ENCODE data around the gene ARPP19.

The ARPP19 gene

GRCh38 chr15:52529341-52529924 is 39.4 kb downstream of the ARPP19 start:
- DNase-seq: peak in 1 of 2 experiments; percentile 15
- no peak for TF ChIP-seq GATA1 (IDR thresholded peaks at IDR 0.05; ENCODE audit: low read depth, low read length)
- no peak for TF ChIP-seq POLR2A (IDR thresholded peaks at IDR 0.05; ENCODE audit: low read length)

- DNase-seq: peak; percentile 54 to 65
- TF ChIP-seq GATA1 (IDR thresholded peaks at IDR 0.05; ENCODE audit: low read depth, low read length) (no peak), POLR2A (IDR thresholded peaks at IDR 0.05; ENCODE audit: low read length) (no peak)
Observed at GRCh38 chr15:52528564-52529340, 40.1 kb downstream of the ARPP19 start, which contains the start of gene MYO5A. TSS of gene MYO5A (minus strand) at chr15:52528880. CDS start at chr15:52528806, 74 bp downstream.

- DNase-seq: no peak
- TF ChIP-seq POLR2A (IDR thresholded peaks at IDR 0.05; ENCODE audit: low read length) (no peak), GATA1 (IDR thresholded peaks at IDR 0.05; ENCODE audit: low read depth, low read length) (no peak)
Observed at GRCh38 chr15:52527911-52528563, 40.8 kb downstream of the ARPP19 start.

GRCh38 chr15:52527196-52527910 is 41.5 kb downstream of the ARPP19 start:
- TF ChIP-seq GATA1 (IDR thresholded peaks at IDR 0.05; ENCODE audit: low read depth, low read length) (no peak), POLR2A (IDR thresholded peaks at IDR 0.05; ENCODE audit: low read length) (no peak)
- DNase-seq: no peak

GRCh38 chr15:52524223-52525136 is 44.4 kb downstream of the ARPP19 start:
- TF ChIP-seq GATA1 (IDR thresholded peaks at IDR 0.05; ENCODE audit: low read depth, low read length) (no peak), POLR2A (IDR thresholded peaks at IDR 0.05; ENCODE audit: low read length) (no peak)
- no peak for DNase-seq

GRCh38 chr15:52523647-52524046 is 45.2 kb downstream of the ARPP19 start:
- no peak for DNase-seq
- no peak for TF ChIP-seq POLR2A (IDR thresholded peaks at IDR 0.05; ENCODE audit: low read length)
- TF ChIP-seq GATA1 (IDR thresholded peaks at IDR 0.05; ENCODE audit: low read depth, low read length): no peak

- TF ChIP-seq GATA1 (IDR thresholded peaks at IDR 0.05; ENCODE audit: low read depth, low read length) (no peak), POLR2A (IDR thresholded peaks at IDR 0.05; ENCODE audit: low read length) (no peak)
- DNase-seq: no peak
Observed at GRCh38 chr15:52523192-52523591, 45.6 kb downstream of the ARPP19 start.

- no peak for TF ChIP-seq POLR2A (IDR thresholded peaks at IDR 0.05; ENCODE audit: low read length)
- TF ChIP-seq GATA1 (IDR thresholded peaks at IDR 0.05; ENCODE audit: low read depth, low read length): no peak
- no peak for DNase-seq
Observed at GRCh38 chr15:52521682-52522081, 47.1 kb downstream of the ARPP19 start.

- no peak for DNase-seq
- no peak for TF ChIP-seq GATA1 (IDR thresholded peaks at IDR 0.05; ENCODE audit: low read depth, low read length)
- no peak for TF ChIP-seq POLR2A (IDR thresholded peaks at IDR 0.05; ENCODE audit: low read length)
Observed at GRCh38 chr15:52520421-52520820, 48.4 kb downstream of the ARPP19 start.

- no peak for DNase-seq
- TF ChIP-seq POLR2A (IDR thresholded peaks at IDR 0.05; ENCODE audit: low read length) (no peak), GATA1 (IDR thresholded peaks at IDR 0.05; ENCODE audit: low read depth, low read length) (no peak)
Observed at GRCh38 chr15:52518487-52519371, 50.1 kb downstream of the ARPP19 start.

GRCh38 chr15:52517014-52517413 is 51.8 kb downstream of the ARPP19 start:
- DNase-seq: no peak
- no peak for TF ChIP-seq GATA1 (IDR thresholded peaks at IDR 0.05; ENCODE audit: low read depth, low read length)
- no peak for TF ChIP-seq POLR2A (IDR thresholded peaks at IDR 0.05; ENCODE audit: low read length)

GRCh38 chr15:52515343-52515742 is 53.5 kb downstream of the ARPP19 start:
- DNase-seq: no peak
- no peak for TF ChIP-seq GATA1 (IDR thresholded peaks at IDR 0.05; ENCODE audit: low read depth, low read length)
- no peak for TF ChIP-seq POLR2A (IDR thresholded peaks at IDR 0.05; ENCODE audit: low read length)

Measured in erythroblast (primary cell).